ENCODE measurements around the gene WDR90.
A peak's percentile ranks its signal among the peaks of the same experiment; 100 is the strongest.

The WDR90 gene

DNA sequence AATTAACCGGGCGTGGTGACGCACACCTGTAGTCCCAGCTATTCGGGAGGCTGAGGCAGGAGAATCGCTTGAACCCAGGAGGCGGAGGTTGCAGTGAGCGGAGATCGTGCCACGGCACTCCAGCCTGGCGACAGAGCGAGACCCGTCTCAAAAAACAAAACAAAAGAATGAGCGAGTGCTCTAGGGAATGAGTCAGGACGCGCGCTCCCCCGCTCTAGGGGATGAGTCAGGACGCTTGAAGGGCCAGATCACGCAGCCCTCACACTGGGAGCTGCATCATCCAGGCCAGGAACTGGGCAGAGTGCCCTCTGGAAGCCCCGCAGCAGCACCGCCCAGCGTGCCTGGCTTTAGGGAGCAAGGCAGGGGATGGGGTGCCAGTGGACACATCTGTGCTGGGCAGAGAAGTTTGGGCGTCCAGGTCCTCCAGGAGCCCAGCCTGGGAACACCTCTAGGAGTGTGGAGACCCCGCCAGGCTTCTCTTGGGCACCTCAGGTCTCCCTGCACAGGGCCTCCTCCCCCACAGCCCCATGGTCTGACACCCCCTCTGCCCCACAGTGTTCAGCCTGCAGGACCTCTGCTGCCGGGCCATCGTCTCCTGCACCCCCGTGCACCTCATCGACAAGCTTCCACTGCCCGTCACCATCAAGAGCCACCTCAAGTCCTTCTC is 22.2 kb upstream of the WDR90 start:
- DNase-seq (ENCODE audit: low read depth): no peak

DNA sequence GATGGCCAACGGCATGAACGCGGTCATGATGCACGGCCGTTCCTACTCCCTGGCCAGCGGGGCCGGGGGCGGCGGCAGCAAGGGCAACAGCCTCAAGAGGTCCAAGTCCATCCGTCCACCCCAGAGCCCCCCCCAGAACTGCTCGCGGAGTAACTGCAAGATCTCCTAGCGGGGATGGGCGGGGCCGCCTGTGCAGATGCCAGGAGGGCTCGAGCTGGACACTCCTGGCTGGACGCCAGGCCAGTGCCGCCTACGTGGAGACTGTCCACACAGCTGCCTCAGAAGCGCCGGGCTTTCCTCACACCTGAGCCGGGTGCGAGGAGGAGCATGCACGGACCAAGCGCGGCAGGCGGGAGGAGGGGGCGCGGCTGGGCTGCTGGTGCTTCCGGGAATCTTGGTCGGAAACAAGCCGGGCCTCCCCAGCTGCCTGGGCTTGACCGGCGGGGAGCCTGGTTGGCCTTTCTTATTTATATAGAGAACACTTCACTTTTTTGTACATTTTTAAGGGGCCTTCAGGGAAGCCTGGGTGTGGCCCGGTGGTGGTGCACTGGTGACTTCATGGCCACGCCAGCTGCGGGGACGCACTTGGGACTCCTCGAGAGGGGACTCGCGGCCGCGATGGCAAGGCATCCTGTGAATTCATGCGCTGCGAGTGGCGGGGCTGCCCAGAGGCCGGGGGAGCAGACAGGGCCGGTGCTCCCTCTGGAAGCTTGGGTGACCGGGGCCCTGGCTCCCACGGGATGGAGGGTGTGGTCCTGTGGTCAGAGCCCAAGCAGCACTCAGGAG is 21.5 kb upstream of the WDR90 start:
- no peak for DNase-seq (ENCODE audit: low read depth)

DNA sequence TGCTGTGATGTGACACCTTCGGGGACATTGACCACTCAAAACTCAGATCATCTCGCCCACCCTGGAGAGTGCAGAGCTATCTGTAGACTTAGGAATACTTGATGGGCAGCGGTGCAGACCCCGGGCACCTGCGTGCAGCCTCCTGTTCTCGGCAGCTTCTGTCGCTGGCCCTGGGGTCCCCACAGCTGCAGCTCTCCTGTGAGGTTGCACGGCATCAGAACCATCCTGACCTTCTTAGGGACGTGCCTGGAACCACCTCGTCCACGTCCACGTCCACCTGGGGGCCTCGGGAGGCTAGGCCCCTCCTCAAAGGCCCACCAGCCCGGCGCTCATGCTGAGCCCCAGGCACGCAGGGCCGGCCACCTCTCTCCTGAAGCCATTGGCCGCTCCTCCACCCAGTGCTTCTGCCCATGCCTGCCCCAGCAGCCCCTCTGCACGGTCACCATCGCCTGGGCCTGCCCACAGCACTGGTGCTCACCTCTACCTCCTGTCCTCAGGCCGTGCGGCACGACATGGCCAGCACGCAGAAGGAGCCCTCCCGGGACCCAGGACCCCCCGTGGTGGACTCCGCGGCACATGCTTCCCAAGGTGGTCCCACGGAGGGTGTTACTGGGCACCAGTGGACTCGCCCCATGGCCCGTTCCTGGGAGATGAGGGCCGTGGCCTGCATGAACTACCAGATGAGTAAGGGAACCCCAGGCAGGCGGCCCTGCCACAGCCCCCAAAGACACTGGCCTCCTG is 20.7 kb upstream of the WDR90 start:
- no peak for DNase-seq (ENCODE audit: low read depth)

DNA sequence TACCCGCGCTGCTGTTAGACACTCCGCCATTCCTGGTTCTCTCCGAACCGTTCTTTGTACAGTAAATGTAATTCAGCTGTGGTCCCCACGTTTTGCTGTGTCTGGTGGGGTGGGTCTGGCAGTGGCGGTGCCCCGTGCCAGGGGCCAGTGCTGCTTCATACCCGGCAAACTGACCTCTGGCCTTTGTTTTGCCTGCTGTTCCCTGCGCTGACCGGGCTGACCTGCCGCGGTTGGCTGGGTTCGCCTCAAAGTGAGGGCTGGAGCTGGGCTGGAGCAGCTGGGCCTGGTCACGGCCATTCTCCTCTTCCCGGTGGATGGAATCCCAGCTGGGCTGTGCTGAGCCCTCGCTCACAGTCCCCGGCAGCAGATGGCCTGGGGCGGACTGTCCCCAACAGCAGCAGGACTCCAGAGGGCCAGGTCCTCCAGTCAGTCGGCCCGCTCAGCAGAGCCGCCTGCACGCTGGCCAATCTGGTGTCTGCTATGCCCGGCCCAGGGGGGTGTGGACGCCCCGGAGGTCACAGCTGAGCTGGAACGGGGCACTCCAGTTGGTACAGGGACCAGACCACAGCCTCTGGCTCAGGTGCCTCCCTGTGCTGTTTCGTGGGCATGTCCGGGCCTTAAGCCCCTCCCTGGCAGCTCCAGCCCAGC is 19.9 kb upstream of the WDR90 start:
- no peak for DNase-seq (ENCODE audit: low read depth)

DNA sequence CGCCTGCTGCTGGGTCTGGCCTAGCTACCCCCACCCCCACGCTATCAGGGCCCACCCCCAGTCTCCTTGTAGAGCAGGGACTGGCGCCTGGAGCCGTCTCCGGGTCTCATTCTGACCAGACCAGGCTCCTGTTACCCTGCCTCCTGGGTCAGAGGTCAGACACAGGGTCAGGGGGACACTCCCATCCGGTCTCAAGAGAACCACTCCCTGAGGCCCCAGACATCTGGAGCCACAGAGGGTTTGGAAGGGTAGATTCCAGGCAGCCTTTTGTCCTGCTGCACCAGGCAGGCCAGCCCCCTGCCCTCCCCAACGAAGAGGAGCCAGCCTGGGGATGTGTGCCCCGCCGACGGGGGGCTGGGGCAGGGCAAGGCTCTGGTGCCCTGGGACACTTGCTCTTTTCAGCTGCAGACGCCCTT is 19.3 kb upstream of the WDR90 start:
- no peak for DNase-seq (ENCODE audit: low read depth)

DNA sequence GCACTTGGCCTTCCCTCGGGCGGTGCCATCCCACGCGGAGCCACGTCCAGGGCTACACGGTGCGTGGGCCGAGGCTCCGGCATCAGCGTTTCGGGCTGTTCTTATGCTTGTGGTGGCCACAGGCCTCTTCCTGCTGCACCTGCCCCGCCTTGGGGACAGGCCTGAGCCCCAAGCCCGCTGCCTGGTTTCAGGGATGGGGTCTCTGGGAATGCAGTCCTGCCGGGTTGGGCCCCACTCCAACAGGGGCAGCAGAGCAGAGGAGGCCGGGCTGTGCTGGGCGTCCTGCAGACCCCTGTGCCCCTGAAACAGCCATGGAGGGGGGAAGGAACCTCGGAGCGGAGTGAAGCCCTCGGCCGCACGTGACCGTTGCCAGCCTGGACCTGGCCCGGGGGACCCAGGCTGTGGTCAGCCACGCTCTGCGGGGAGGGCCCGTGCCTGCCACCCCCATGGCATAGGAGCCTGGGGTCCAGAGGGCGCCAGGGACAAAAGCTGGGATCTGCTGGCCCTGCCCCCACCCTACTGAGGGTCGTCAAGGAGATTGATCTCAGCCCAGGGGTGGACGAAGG is 18.8 kb upstream of the WDR90 start:
- DNase-seq (ENCODE audit: low read depth): no peak

DNA sequence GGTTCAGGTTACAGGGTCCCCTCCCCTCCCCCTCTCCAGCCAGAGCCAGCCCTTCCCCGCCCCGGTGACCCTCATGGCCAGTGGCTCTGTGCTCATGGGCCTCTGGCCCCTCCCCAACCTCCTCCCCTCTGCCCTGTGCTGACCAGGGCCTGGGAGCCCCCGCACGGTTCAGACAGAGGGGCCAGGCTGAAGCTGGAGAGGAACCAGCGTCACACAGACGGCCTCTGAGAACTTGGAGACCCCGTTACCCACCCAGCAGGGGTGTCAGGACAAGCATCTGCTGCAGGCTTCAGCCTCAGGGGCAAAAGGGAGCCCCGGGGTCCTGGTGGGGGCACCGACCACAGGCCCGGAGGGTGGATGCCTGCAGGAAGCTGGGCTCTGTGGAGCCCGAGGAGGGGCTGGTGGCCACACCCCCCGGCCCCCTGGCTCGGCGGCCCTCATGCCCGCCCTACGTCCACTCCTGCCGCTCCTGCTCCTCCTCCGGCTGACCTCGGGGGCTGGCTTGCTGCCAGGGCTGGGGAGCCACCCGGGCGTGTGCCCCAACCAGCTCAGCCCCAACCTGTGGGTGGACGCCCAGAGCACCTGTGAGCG is 18.3 kb upstream of the WDR90 start, which contains the start of gene WFIKKN1:
WFIKKN1 (plus strand) TSS at position 171 of the 591 bp plus-strand sequence; CDS start at position 440, 269 bp downstream.
- no peak for DNase-seq (ENCODE audit: low read depth)

DNA sequence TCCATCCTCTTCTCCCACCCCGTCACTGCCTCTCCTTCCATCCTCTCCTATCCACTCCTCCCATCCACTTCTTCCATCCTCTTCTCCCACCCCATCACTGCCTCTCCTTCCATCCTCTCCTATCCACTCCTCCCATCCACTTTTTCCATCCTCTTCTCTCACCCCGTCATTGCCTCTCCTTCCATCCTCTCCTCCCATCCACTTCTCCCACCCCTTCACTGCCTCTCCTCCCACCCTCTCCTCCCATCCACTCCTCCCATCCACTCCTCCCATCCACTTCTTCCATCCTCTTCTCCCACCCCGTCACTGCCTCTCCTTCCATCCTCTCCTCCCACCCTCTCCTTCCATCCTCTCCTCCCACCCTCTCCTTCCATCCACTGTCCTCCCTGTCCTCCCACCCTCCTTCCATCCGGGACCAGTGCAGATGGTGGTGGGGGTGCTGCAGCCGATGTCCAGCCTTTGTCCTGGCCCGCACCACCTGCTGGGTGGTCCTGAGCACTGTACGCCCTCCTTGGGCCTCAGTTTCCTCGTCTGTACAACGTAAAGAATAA is 17.3 kb upstream of the WDR90 start:
- DNase-seq (ENCODE audit: low read depth): no peak

DNA sequence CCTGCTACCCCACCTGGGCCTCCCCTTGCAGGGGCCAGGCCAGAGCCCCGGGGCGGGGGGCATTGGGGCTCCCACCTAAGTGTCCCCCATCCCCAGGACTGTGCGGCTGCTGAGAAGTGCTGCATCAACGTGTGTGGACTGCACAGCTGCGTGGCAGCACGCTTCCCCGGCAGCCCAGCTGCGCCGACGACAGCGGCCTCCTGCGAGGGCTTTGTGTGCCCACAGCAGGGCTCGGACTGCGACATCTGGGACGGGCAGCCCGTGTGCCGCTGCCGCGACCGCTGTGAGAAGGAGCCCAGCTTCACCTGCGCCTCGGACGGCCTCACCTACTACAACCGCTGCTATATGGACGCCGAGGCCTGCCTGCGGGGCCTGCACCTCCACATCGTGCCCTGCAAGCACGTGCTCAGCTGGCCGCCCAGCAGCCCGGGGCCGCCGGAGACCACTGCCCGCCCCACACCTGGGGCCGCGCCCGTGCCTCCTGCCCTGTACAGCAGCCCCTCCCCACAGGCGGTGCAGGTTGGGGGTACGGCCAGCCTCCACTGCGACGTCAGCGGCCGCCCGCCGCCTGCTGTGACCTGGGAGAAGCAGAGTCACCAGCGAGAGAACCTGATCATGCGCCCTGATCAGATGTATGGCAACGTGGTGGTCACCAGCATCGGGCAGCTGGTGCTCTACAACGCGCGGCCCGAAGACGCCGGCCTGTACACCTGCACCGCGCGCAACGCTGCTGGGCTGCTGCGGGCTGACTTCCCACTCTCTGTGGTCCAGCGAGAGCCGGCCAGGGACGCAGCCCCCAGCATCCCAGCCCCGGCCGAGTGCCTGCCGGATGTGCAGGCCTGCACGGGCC is 16.5 kb upstream of the WDR90 start:
- DNase-seq (ENCODE audit: low read depth): no peak

DNA sequence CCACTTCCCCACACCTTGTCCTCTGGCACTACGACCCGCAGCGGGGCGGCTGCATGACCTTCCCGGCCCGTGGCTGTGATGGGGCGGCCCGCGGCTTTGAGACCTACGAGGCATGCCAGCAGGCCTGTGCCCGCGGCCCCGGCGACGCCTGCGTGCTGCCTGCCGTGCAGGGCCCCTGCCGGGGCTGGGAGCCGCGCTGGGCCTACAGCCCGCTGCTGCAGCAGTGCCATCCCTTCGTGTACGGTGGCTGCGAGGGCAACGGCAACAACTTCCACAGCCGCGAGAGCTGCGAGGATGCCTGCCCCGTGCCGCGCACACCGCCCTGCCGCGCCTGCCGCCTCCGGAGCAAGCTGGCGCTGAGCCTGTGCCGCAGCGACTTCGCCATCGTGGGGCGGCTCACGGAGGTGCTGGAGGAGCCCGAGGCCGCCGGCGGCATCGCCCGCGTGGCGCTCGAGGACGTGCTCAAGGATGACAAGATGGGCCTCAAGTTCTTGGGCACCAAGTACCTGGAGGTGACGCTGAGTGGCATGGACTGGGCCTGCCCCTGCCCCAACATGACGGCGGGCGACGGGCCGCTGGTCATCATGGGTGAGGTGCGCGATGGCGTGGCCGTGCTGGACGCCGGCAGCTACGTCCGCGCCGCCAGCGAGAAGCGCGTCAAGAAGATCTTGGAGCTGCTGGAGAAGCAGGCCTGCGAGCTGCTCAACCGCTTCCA is 15.7 kb upstream of the WDR90 start:
- DNase-seq (ENCODE audit: low read depth): no peak

DNA sequence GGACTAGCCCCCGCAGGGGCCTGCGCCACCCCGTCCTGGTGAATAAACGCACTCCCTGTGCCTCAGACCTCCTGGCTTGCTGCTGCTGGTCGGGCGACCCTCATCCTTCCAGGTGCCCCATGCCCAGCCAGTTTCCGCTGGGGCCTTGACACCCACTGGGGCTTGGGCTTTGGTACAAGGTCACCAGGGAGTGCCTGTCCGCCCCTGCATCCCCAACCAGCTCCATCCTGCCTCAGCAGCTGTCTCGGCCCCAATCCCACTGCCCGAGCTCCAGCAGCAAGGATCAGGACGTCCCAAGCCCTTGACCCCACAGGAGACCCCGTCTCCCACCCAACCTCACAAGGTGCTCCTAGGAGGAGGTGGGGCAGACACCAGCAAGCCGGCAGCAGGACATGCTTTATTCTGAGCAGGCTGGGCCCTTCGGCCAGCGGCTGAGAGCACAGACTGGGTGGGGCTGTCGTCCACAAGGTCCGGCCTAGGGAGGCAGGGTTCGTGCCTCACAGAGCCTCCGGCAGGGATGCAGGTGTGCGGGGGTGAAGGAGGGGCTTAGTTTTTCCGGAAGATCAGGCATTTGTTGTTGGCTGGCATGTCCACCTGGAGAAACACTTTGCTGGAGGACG is 15.0 kb upstream of the WDR90 start:
- no peak for DNase-seq (ENCODE audit: low read depth)

DNA sequence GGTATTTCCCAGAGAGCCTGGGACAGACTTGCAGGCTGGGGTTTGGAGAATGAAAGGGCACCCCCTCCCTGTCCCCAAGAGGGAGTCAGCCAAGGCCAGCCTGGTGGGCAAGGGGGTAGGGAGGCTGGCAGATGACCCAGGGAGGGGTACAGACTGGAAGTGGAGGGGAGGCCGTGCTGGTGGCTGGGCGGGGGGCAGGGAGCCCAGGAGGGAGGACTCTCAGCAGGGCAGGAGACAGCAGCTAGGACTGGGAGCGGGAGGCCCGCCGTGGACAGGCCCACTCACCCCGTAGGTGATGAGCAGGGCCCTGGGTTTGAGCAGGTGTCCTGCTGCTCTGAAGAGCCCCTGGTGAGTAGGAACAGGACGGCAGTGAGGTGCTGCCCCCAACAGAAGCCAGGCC is 14.2 kb upstream of the WDR90 start:
- DNase-seq (ENCODE audit: low read depth): no peak

DNA sequence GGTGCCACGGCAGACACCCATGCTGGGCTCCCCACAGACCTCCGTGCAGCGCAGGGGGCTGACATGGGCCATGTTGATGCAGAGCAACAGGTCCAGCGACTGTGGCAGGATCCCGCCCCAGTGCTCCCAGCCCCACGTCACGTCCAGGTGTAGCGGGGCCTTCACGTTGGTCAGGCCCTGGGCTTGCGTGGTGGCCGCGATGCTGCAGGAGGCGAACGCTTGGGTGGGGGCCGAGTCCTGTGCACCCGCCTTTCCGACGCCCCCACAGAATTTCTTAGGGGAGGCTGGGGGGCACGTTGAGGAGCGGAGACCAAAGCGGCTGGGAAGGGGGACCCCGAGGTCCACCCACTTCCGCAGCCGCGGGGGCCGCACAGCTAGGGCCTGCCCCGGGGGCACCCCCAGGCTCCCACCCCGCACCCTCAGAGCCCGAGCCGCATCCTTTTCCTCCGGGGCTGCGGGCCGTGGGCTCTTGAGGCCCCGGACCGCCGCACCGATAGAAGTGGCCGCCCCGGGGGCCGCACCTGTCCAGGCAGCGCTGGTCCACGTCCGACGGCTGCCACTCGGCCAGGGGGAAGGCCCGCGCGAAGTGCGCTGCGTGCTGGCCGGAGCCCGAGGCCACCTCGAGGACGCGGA is 13.5 kb upstream of the WDR90 start:
- DNase-seq (ENCODE audit: low read depth): no peak

DNA sequence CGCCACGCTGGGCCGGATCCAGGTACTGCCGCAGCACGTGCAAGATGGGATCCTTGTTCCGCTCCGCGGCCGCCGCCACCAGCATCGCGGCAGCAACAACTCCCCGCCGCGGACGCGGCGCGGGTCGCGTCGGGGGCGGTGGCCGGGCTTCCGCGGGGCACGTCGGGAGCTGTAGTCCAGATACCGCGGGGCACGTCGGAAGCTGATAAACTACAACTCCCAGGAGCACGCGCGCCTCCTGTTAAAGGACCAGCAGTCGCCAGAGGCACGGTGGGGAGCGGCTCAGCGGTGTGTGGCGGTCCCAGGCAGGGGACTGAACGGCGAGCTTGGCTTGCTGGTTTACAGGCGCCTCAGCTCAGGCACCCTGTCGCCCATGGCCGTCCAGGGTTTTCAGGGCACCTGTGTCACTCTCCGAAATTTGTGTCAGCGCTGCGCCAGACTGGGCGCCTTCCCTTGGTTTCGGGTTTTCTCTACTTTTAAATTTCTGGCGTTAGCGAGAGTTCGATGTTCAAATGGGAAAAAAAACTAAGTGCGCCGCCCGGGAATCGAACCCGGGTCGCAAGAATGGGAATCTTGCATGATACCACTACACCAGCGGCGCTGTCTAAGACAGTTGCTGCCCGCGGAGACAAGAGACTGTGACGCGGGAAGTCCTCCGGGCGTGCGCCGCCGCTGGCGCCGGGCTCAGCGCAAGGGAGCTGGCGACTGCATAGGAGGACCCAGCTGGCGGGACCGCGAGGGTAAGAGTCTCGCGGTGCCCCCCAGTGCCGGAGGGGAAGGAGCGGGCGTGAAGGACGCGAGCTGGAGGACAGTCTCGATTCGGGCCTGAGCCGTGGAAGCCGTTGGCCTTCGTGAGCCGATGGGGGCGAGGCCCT is 12.7 kb upstream of the WDR90 start, which contains the start of gene METTL26:
METTL26 (minus strand) TSS at position 100 of the 875 bp plus-strand sequence; CDS start at position 85, 15 bp downstream.
- DNase-seq (ENCODE audit: low read depth): peak; percentile 89

DNA sequence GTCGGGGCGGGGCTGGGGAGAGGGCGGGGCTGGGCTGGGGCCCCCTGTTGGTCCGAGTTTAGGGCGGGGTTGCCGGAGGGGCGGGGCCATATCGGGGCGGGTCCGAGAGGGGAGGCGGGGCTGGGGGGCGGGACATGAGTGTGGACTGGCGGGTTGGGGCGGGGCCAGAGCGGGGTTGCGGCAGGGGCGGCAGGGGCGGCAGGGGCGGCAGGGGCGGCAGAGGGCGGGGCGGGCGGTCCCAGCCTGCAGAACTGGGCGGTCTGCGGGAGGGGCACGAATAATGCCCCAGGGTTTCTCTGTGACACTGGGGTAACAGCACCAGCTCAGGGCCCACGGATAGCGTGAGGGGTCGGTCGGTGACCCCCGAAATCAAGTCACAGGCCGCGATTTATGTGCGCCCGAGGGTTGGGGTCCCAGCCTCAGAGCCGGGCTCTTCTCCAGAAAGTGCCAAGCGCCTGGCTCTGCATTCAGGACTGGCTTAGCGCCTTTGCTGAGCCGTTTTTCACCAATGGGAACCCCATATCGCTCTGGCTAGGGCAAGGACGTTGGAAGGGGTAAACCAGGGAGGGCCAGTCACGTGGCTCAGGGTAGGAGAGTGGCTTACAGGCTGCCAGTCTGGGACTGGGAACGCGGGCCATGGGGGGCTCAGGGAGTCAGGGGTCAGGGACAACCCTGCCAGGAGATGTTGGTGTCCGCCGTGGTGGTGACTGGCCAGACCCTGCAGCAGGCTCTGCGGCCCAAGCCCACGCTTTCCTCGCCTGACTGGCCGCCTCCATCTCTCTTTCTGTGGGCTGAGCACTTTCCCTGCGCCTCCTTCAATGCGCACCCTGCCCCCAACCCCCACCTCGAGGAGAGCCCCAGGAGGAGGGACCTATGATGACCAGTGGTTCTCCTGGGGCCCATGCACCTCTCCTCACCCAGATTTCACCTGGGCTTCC is 11.8 kb upstream of the WDR90 start:
- DNase-seq (ENCODE audit: low read depth): peak; percentile 79

DNA sequence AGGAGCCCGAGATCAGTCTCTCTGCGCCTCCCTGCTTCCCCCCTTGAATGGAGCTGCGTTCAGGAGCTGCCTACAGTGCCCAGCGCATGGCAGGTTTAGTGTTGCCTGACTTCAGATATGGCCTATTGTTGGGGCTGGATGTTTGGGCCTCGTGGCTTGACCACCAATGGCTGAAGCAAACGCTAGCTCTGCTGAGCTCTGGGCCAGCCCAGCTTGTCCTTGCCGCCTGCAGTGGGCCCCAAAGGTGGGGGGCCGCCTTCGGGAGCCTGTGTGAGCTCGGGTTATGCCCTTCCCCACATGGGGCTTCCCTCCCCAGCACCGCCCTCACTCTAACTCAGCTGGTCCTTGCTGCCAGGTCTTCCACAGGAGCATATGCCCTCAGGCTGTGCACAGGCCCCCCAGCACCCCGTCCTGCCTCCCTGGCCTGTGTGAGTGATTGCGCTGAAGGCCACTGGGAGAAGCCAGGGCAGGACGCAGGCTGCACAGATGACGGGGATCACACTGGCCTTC is 11.1 kb upstream of the WDR90 start:
- no peak for DNase-seq (ENCODE audit: low read depth)

All from activated T-helper 9 cell treated with anti-CD3 and anti-CD28 coated beads, Interleukin-2, amount 50 U/mL, for 16 hours (primary cell).